ENCODE results near the gene SDK1. TPM values are rescaled to one million over a fixed set of nuclear protein-coding genes. Genes with fewer than 3 reads are reported as not detected.

The SDK1 gene
- total RNA-seq, 2 experiments from 2014 or later: 0.10 to 0.17 TPM

- no peaks in the 10 kb centered on the region for H3K4me1 Mint-ChIP-seq
- H3K27ac Mint-ChIP-seq: no peak overlapping the region
- no peak overlapping the region for H3K4me3 Mint-ChIP-seq
- H3K36me3 Mint-ChIP-seq (ENCODE audit: low read depth): no peaks in the 10 kb centered on the region
- DNase-seq: no peak
- POLR2A ChIA-PET: no interaction called here
- CTCF ChIA-PET: interaction anchor here (0.7 kb wide), 1 partner anchor 10 kb away, joined by 3 read pairs; no protein-coding TSS in a partner anchor
- no peaks in the 10 kb centered on the region for H3K9me3 Mint-ChIP-seq
- H3K27me3 Mint-ChIP-seq: peaks cover 1% of the 10 kb centered on the region
Measured at GRCh38 chr7:3438352-3438751, 137.3 kb downstream of the SDK1 start.

- ChIA-PET POLR2A (no interaction called here), CTCF (interaction anchor here (1.2 kb wide), 1 partner anchor 8 kb away, joined by 3 read pairs; no protein-coding TSS in a partner anchor)
- no peaks in the 10 kb centered on the region for H3K9me3 Mint-ChIP-seq
- no peaks in the 10 kb centered on the region for H3K4me1 Mint-ChIP-seq
- no peaks in the 10 kb centered on the region for H3K36me3 Mint-ChIP-seq (ENCODE audit: low read depth)
- DNase-seq: no peak
- no peak overlapping the region for H3K27ac Mint-ChIP-seq
- H3K4me3 Mint-ChIP-seq: no peak overlapping the region
- H3K27me3 Mint-ChIP-seq: peaks cover 1% of the 10 kb centered on the region
Measured at GRCh38 chr7:3439333-3440030, 138.4 kb downstream of the SDK1 start.

- ChIA-PET POLR2A (no interaction called here), CTCF (no interaction called here)
- Mint-ChIP-seq H3K27me3 (peaks cover 1% of the 10 kb centered on the region), H3K4me3 (no peak overlapping the region), H3K36me3 (ENCODE audit: low read depth) (no peaks in the 10 kb centered on the region), H3K4me1 (no peaks in the 10 kb centered on the region), H3K27ac (no peak overlapping the region), H3K9me3 (peaks cover 1% of the 10 kb centered on the region)
- DNase-seq: no peak
Measured at GRCh38 chr7:3440509-3440908, 139.5 kb downstream of the SDK1 start.

GRCh38 chr7:3443716-3444115 is 142.7 kb downstream of the SDK1 start:
- Mint-ChIP-seq H3K4me1 (no peaks in the 10 kb centered on the region), H3K27ac (no peak overlapping the region), H3K4me3 (no peak overlapping the region), H3K36me3 (ENCODE audit: low read depth) (no peaks in the 10 kb centered on the region), H3K27me3 (no peaks in the 10 kb centered on the region), H3K9me3 (peaks cover 8% of the 10 kb centered on the region)
- no peak for DNase-seq
- ChIA-PET CTCF (no interaction called here), POLR2A (no interaction called here)

- DNase-seq: no peak
- H3K9me3 Mint-ChIP-seq: peaks cover 8% of the 10 kb centered on the region
- H3K4me3 Mint-ChIP-seq: no peak overlapping the region
- CTCF ChIA-PET: no interaction called here
- H3K27ac Mint-ChIP-seq: no peak overlapping the region
- no peaks in the 10 kb centered on the region for H3K4me1 Mint-ChIP-seq
- POLR2A ChIA-PET: no interaction called here
- no peaks in the 10 kb centered on the region for H3K36me3 Mint-ChIP-seq (ENCODE audit: low read depth)
- H3K27me3 Mint-ChIP-seq: no peaks in the 10 kb centered on the region
Measured at GRCh38 chr7:3446786-3447185, 145.7 kb downstream of the SDK1 start.

GRCh38 chr7:3451701-3452100 is 150.6 kb downstream of the SDK1 start:
- H3K27ac Mint-ChIP-seq: no peak overlapping the region
- ChIA-PET POLR2A (no interaction called here), CTCF (no interaction called here)
- DNase-seq: no peak
- no peaks in the 10 kb centered on the region for H3K4me1 Mint-ChIP-seq
- no peaks in the 10 kb centered on the region for H3K27me3 Mint-ChIP-seq
- H3K4me3 Mint-ChIP-seq: no peak overlapping the region
- H3K9me3 Mint-ChIP-seq: peaks cover 3% of the 10 kb centered on the region
- H3K36me3 Mint-ChIP-seq (ENCODE audit: low read depth): no peaks in the 10 kb centered on the region

GRCh38 chr7:3453398-3453797 is 152.3 kb downstream of the SDK1 start:
- DNase-seq: no peak
- Mint-ChIP-seq H3K9me3 (peaks cover 8% of the 10 kb centered on the region), H3K36me3 (ENCODE audit: low read depth) (peaks cover 4% of the 10 kb centered on the region), H3K4me1 (no peaks in the 10 kb centered on the region), H3K4me3 (no peak overlapping the region), H3K27me3 (no peaks in the 10 kb centered on the region), H3K27ac (no peak overlapping the region)
- CTCF ChIA-PET: no interaction called here
- POLR2A ChIA-PET: no interaction called here

- Mint-ChIP-seq H3K27me3 (no peaks in the 10 kb centered on the region), H3K4me1 (peaks cover 12% of the 10 kb centered on the region), H3K36me3 (ENCODE audit: low read depth) (peaks cover 6% of the 10 kb centered on the region), H3K9me3 (peaks cover 13% of the 10 kb centered on the region), H3K27ac (no peak overlapping the region), H3K4me3 (no peak overlapping the region)
- ChIA-PET CTCF (interaction anchor here (0.7 kb wide), 1 partner anchor 674 kb away, joined by 3 read pairs; no protein-coding TSS in a partner anchor), POLR2A (no interaction called here)
- no peak for DNase-seq
Measured at GRCh38 chr7:3455806-3456595, 154.9 kb downstream of the SDK1 start.

- H3K4me1 Mint-ChIP-seq: peaks cover 37% of the 10 kb centered on the region
- no peak overlapping the region for H3K27ac Mint-ChIP-seq
- POLR2A ChIA-PET: no interaction called here
- CTCF ChIA-PET: no interaction called here
- H3K36me3 Mint-ChIP-seq (ENCODE audit: low read depth): peaks cover 6% of the 10 kb centered on the region
- no peaks in the 10 kb centered on the region for H3K27me3 Mint-ChIP-seq
- peaks cover 13% of the 10 kb centered on the region for H3K9me3 Mint-ChIP-seq
- no peak for DNase-seq
- H3K4me3 Mint-ChIP-seq: no peak overlapping the region
Measured at GRCh38 chr7:3459111-3459510, 158.1 kb downstream of the SDK1 start.

- DNase-seq: peak; percentile 86
- peaks cover 6% of the 10 kb centered on the region for H3K36me3 Mint-ChIP-seq (ENCODE audit: low read depth)
- POLR2A ChIA-PET: no interaction called here
- H3K27ac Mint-ChIP-seq: peak overlapping the region; percentile 76
- peaks cover 10% of the 10 kb centered on the region for H3K9me3 Mint-ChIP-seq
- peak overlapping the region; percentile 35 for H3K4me3 Mint-ChIP-seq
- H3K4me1 Mint-ChIP-seq: peaks cover 42% of the 10 kb centered on the region
- CTCF ChIA-PET: interaction anchor here (0.6 kb wide), 1 partner anchor 33 kb away, joined by 3 read pairs; no protein-coding TSS in a partner anchor
- H3K27me3 Mint-ChIP-seq: no peaks in the 10 kb centered on the region
Measured at GRCh38 chr7:3461923-3462322, 160.9 kb downstream of the SDK1 start.

- peaks cover 3% of the 10 kb centered on the region for H3K9me3 Mint-ChIP-seq
- peaks cover 41% of the 10 kb centered on the region for H3K4me1 Mint-ChIP-seq
- CTCF ChIA-PET: interaction anchor here (0.8 kb wide), 1 partner anchor 19 kb away, joined by 3 read pairs; no protein-coding TSS in a partner anchor
- H3K4me3 Mint-ChIP-seq: no peak overlapping the region
- H3K36me3 Mint-ChIP-seq (ENCODE audit: low read depth): peaks cover 2% of the 10 kb centered on the region
- peak overlapping the region; percentile 20 for H3K27ac Mint-ChIP-seq
- no peaks in the 10 kb centered on the region for H3K27me3 Mint-ChIP-seq
- no peak for DNase-seq
- POLR2A ChIA-PET: no interaction called here
Measured at GRCh38 chr7:3463696-3464095, 162.6 kb downstream of the SDK1 start.

- Mint-ChIP-seq H3K27ac (no peak overlapping the region), H3K27me3 (no peaks in the 10 kb centered on the region), H3K4me3 (no peak overlapping the region), H3K9me3 (no peaks in the 10 kb centered on the region), H3K36me3 (ENCODE audit: low read depth) (no peaks in the 10 kb centered on the region), H3K4me1 (peaks cover 34% of the 10 kb centered on the region)
- ChIA-PET POLR2A (no interaction called here), CTCF (interaction anchor here (0.7 kb wide), 1 partner anchor 75 kb away, joined by 3 read pairs; no protein-coding TSS in a partner anchor)
- DNase-seq: no peak
Measured at GRCh38 chr7:3464900-3465622, 164.0 kb downstream of the SDK1 start.

- POLR2A ChIA-PET: no interaction called here
- Mint-ChIP-seq H3K36me3 (ENCODE audit: low read depth) (no peaks in the 10 kb centered on the region), H3K4me3 (no peak overlapping the region), H3K27me3 (no peaks in the 10 kb centered on the region), H3K9me3 (no peaks in the 10 kb centered on the region), H3K4me1 (peaks cover 27% of the 10 kb centered on the region), H3K27ac (no peak overlapping the region)
- DNase-seq: no peak
- CTCF ChIA-PET: no interaction called here
Measured at GRCh38 chr7:3466261-3466660, 165.2 kb downstream of the SDK1 start.

Measured in activated CD4-positive, alpha-beta T cell treated with anti-CD3 and anti-CD28 coated beads, Interleukin-2, amount 10 ng/mL, durations not matched to agents 7 days and 5 days (primary cell).